Measurements from ENCODE around the gene CPPED1.

The CPPED1 gene

DNA sequence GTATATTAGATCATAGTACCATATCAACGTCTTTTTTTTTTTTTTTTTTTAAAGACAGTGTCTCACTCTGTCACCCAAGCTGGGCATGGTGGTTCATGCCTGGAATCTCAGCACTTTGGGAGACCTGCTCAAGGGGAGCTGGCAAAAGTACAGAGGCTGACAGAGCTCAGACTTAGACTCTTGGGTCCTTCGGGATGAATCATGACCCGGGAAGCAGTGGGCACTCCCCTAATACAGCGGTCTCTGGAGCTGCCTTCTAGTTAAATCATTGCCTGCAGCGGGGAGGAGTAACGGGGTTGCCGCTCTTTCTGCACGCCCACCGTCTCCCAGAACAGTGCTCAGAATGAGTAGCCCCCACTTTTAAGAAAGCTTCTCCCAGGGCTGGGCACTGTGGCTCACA is 174.4 kb downstream of the CPPED1 start:
- H3K36me3 ChIP-seq (ENCODE audit: control insufficient read depth, insufficient read depth, low read length), result no peaks in the 10 kb centered on the region
- no peaks in the 10 kb centered on the region for H3K4me1 ChIP-seq (ENCODE audit: control insufficient read depth, insufficient read depth, low read length)
- no peak overlapping the region for H3K4me3 ChIP-seq (ENCODE audit: insufficient read depth, low read depth, low read length)
- 94 to 95% methylated on average over 9 of the region's 9 CpGs for WGBS, 2 experiments
- no peaks in the 10 kb centered on the region for H3K27me3 ChIP-seq (ENCODE audit: control insufficient read depth, insufficient read depth, low read length, poor library complexity, severe bottlenecking)
- no peak overlapping the region for H3K27ac ChIP-seq (ENCODE audit: insufficient read depth, low read depth, low read length, poor library complexity, severe bottlenecking)
- no peaks in the 10 kb centered on the region for H3K9me3 ChIP-seq (ENCODE audit: control insufficient read depth, low read length)

DNA sequence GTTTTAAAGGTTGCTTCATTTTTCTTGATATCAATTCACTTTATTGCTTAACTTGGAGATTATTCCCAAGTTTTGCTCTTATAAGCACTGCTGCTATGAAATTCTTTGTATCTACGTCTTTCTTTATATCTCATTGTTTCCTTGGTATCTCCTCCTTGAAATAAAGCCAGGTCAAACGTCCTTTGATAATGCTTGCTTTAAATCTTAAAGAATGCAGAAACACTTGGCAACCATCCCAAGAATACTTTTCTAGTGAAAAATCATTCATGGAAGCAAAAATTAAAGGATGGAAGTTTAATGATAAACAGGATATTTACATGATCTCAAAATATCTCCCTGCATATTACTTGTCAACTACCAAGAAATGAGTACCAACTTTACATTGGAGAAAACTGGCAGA is 175.2 kb downstream of the CPPED1 start:
- 84 to 87% methylated on average over 2 of the region's 2 CpGs for WGBS, 2 experiments
- Histone ChIP-seq H3K4me1 (ENCODE audit: control insufficient read depth, insufficient read depth, low read length) (no peaks in the 10 kb centered on the region), H3K27ac (ENCODE audit: insufficient read depth, low read depth, low read length, poor library complexity, severe bottlenecking) (no peak overlapping the region), H3K36me3 (ENCODE audit: control insufficient read depth, insufficient read depth, low read length) (no peaks in the 10 kb centered on the region), H3K9me3 (ENCODE audit: control insufficient read depth, low read length) (no peaks in the 10 kb centered on the region), H3K4me3 (ENCODE audit: insufficient read depth, low read depth, low read length) (no peak overlapping the region), H3K27me3 (ENCODE audit: control insufficient read depth, insufficient read depth, low read length, poor library complexity, severe bottlenecking) (no peaks in the 10 kb centered on the region)

DNA sequence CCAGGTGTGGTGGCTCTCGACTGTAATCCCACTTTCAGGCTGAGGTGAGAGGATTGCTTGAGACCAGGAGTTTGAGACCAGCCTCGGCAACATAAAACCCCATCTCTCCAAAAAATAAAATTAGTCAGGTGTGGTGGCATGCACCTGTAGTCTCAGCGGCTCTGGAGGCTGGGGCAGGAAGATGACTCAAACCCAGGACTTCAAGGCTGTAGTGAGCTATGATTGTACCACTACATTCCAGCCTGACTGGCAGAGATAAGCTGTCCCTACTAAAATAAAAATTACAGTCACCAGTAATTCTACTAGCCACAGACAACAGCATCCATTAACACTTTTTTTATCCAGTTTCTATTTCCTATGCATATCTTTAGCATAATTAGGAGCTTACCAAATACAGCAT is 176.3 kb downstream of the CPPED1 start:
- H3K36me3 ChIP-seq (ENCODE audit: control insufficient read depth, insufficient read depth, low read length), result no peaks in the 10 kb centered on the region
- no peak overlapping the region for H3K4me3 ChIP-seq (ENCODE audit: insufficient read depth, low read depth, low read length)
- no peaks in the 10 kb centered on the region for H3K4me1 ChIP-seq (ENCODE audit: control insufficient read depth, insufficient read depth, low read length)
- no peak overlapping the region for H3K27ac ChIP-seq (ENCODE audit: insufficient read depth, low read depth, low read length, poor library complexity, severe bottlenecking)
- H3K9me3 ChIP-seq (ENCODE audit: control insufficient read depth, low read length), result no peaks in the 10 kb centered on the region
- 96% methylated on average over 3 of the region's 3 CpGs for WGBS, 2 experiments
- H3K27me3 ChIP-seq (ENCODE audit: control insufficient read depth, insufficient read depth, low read length, poor library complexity, severe bottlenecking), result no peaks in the 10 kb centered on the region

DNA sequence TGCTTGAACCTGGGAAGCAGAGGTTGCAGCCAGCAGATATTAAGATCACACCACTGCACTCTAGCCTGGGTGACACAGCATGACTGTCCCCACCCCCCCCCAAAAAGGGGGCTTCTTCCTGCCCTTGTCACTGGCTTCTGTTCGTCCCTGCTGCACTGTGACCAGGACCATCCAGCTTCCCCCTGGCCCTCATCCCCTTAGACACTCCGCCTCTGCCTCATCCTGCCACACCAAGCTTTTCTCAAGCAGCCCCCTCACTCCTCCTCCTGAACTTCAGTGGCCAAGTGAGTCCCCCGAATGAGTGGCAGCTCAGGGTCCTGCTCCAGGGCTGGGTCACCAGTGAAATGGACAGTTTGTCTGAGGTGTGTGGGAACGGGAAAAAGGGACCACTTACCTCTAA is 177.3 kb downstream of the CPPED1 start:
- no peaks in the 10 kb centered on the region for H3K36me3 ChIP-seq (ENCODE audit: control insufficient read depth, insufficient read depth, low read length)
- H3K9me3 ChIP-seq (ENCODE audit: control insufficient read depth, low read length), result no peaks in the 10 kb centered on the region
- no peaks in the 10 kb centered on the region for H3K4me1 ChIP-seq (ENCODE audit: control insufficient read depth, insufficient read depth, low read length)
- H3K27me3 ChIP-seq (ENCODE audit: control insufficient read depth, insufficient read depth, low read length, poor library complexity, severe bottlenecking), result no peaks in the 10 kb centered on the region
- no peak overlapping the region for H3K4me3 ChIP-seq (ENCODE audit: insufficient read depth, low read depth, low read length)
- 92 to 98% methylated on average over 4 of the region's 4 CpGs for WGBS, 2 experiments
- H3K27ac ChIP-seq (ENCODE audit: insufficient read depth, low read depth, low read length, poor library complexity, severe bottlenecking), result no peak overlapping the region

DNA sequence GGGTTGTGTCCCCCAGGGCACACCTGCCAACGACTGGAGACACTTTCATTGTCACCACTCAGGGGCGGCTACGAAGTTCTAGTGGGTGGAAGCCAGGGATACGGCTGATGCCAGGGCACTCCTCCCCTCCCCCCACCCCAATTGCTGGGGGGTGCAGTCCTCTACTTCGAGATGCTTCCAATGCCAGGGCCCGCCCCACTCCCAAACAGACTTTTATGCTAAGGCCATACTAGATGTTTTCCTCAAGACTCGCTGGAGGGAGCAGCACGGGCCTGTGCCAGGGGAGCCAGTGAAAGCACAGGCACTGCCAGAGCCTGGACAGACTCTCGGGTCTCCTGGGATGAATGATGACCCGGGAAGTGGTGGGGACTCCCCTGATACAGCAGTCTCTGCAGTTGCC is 178.0 kb downstream of the CPPED1 start:
- no peaks in the 10 kb centered on the region for H3K36me3 ChIP-seq (ENCODE audit: control insufficient read depth, insufficient read depth, low read length)
- H3K27me3 ChIP-seq (ENCODE audit: control insufficient read depth, insufficient read depth, low read length, poor library complexity, severe bottlenecking), result no peaks in the 10 kb centered on the region
- H3K9me3 ChIP-seq (ENCODE audit: control insufficient read depth, low read length), result no peaks in the 10 kb centered on the region
- no peak overlapping the region for H3K27ac ChIP-seq (ENCODE audit: insufficient read depth, low read depth, low read length, poor library complexity, severe bottlenecking)
- WGBS, 2 experiments, result 90 to 91% methylated on average over 10 of the region's 10 CpGs
- H3K4me1 ChIP-seq (ENCODE audit: control insufficient read depth, insufficient read depth, low read length), result no peaks in the 10 kb centered on the region
- no peak overlapping the region for H3K4me3 ChIP-seq (ENCODE audit: insufficient read depth, low read depth, low read length)

DNA sequence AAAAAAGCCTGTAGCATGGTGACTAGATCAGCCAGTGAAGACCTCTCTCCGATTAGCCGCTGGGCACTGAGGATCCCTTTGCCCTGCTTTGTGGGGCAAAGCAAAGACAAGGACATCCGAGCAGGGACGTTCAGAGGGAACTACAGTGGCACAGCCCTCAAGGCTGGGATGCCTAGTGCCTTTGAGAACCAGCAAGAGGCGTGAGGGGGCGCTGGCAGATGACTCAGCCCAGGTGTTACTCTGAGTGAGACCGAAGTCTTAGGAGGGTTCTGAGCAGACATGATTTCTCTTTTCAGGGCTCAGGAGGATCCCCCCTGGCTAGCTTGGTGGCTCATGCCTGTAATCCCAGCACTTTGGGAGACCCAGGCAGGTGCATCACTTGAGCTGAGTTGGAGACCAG is 178.6 kb downstream of the CPPED1 start:
- Histone ChIP-seq H3K27me3 (ENCODE audit: control insufficient read depth, insufficient read depth, low read length, poor library complexity, severe bottlenecking) (no peaks in the 10 kb centered on the region), H3K4me3 (ENCODE audit: insufficient read depth, low read depth, low read length) (no peak overlapping the region), H3K4me1 (ENCODE audit: control insufficient read depth, insufficient read depth, low read length) (no peaks in the 10 kb centered on the region), H3K36me3 (ENCODE audit: control insufficient read depth, insufficient read depth, low read length) (no peaks in the 10 kb centered on the region), H3K9me3 (ENCODE audit: control insufficient read depth, low read length) (no peaks in the 10 kb centered on the region), H3K27ac (ENCODE audit: insufficient read depth, low read depth, low read length, poor library complexity, severe bottlenecking) (no peak overlapping the region)
- 79 to 82% methylated on average over 7 of the region's 7 CpGs for WGBS, 2 experiments

DNA sequence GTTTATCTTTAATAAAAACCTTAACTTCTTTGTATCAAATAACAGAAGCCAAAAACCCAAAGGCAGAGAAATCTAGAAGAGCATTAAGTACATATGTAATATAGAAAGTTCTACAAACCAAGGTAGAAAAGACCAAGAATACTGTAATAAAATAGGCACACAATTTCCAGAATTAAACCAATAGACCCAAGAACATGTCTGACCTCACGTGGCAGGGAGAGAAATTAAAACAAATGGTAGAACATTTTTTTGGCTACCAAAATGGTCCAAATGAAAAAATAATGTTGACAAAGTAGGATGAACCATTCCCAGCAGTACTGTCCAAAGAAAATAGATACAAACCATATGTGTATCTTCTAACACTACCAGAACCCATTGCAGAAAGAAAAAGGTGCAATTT is 183.5 kb downstream of the CPPED1 start:
- no peaks in the 10 kb centered on the region for H3K9me3 ChIP-seq (ENCODE audit: control insufficient read depth, low read length)
- no peaks in the 10 kb centered on the region for H3K4me1 ChIP-seq (ENCODE audit: control insufficient read depth, insufficient read depth, low read length)
- 83 to 100% methylated on average over 1 of the region's 1 CpG for WGBS, 2 experiments
- H3K27me3 ChIP-seq (ENCODE audit: control insufficient read depth, insufficient read depth, low read length, poor library complexity, severe bottlenecking), result no peaks in the 10 kb centered on the region
- no peak overlapping the region for H3K4me3 ChIP-seq (ENCODE audit: insufficient read depth, low read depth, low read length)
- no peak overlapping the region for H3K27ac ChIP-seq (ENCODE audit: insufficient read depth, low read depth, low read length, poor library complexity, severe bottlenecking)
- H3K36me3 ChIP-seq (ENCODE audit: control insufficient read depth, insufficient read depth, low read length), result no peaks in the 10 kb centered on the region

DNA sequence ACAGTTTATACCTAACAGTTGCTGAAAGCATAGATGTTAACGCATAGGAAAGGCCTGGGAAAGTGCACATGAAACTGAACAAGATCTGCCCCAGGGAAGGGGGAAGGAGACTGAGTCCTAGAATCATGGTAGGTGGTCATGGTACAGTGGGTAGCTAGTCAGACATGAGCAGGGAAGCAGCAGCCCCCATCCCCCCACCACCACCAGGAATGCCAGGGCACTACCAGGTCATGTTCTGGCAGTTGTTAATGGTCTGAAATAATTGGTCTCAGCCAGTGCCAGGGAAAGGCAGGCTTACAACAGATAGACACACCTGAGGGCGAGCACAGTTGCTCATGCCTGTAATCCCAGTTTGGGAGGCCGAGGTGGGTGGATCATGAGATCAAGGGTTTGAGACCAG is 185.2 kb downstream of the CPPED1 start:
- Histone ChIP-seq H3K36me3 (ENCODE audit: control insufficient read depth, insufficient read depth, low read length) (no peaks in the 10 kb centered on the region), H3K27ac (ENCODE audit: insufficient read depth, low read depth, low read length, poor library complexity, severe bottlenecking) (no peak overlapping the region), H3K27me3 (ENCODE audit: control insufficient read depth, insufficient read depth, low read length, poor library complexity, severe bottlenecking) (no peaks in the 10 kb centered on the region), H3K9me3 (ENCODE audit: control insufficient read depth, low read length) (no peaks in the 10 kb centered on the region), H3K4me1 (ENCODE audit: control insufficient read depth, insufficient read depth, low read length) (no peaks in the 10 kb centered on the region), H3K4me3 (ENCODE audit: insufficient read depth, low read depth, low read length) (no peak overlapping the region)
- 95 to 97% methylated on average over 3 of the region's 3 CpGs for WGBS, 2 experiments

DNA sequence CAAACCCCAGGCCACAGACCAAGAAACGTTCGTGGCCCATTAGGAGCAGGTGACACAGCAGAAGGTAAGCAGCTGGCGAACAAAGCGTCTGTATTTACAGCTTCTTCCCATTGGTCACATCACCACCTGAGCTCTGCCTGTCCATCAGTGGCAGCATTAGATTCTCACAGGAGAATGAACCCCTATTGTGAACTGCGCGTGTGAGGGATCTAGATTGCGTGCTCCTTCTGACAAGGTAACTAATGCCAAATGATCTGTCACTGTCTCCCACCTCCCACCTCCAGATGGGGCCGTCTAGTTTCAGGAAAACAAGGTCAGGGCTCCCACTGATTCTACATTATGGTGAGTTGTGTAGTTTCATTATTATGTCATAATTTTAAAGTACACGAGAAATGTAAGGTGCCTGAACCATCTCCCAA is 186.3 kb downstream of the CPPED1 start:
- Histone ChIP-seq H3K4me1 (ENCODE audit: control insufficient read depth, insufficient read depth, low read length) (no peaks in the 10 kb centered on the region), H3K9me3 (ENCODE audit: control insufficient read depth, low read length) (no peaks in the 10 kb centered on the region), H3K4me3 (ENCODE audit: insufficient read depth, low read depth, low read length) (no peak overlapping the region), H3K36me3 (ENCODE audit: control insufficient read depth, insufficient read depth, low read length) (no peaks in the 10 kb centered on the region), H3K27ac (ENCODE audit: insufficient read depth, low read depth, low read length, poor library complexity, severe bottlenecking) (no peak overlapping the region), H3K27me3 (ENCODE audit: control insufficient read depth, insufficient read depth, low read length, poor library complexity, severe bottlenecking) (no peaks in the 10 kb centered on the region)
- WGBS, 2 experiments, result 85 to 88% methylated on average over 9 of the region's 9 CpGs

DNA sequence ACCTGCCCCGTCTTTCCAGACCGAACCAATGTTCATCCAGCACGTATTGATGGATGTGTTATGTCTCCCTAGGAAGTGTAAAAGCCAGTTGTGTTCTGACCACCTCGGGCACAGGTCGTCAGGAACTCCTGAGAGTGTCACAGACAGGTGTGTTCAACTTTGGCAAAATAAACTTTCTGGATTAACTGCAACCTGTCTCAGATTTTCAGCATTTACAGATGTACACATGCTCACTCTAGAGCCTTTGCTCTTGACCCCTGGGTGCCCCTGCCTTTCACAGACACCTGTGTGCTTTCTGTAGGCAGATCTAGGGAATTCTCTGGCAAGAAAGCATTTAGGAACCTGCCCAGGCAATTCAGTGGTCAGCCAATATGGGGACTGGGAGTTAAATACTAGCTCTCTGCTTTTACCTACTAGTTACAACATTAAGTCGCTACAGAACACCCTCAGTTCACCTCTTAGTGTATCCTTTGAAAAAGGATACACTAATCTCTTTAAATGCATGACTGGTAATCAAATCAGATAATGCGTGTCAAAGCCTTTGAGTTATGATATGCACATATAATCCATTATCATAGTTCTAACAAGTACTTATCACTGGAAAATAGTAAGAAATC is 188.9 kb downstream of the CPPED1 start:
- no peak overlapping the region for H3K27ac ChIP-seq (ENCODE audit: insufficient read depth, low read depth, low read length, poor library complexity, severe bottlenecking)
- H3K36me3 ChIP-seq (ENCODE audit: control insufficient read depth, insufficient read depth, low read length), result no peaks in the 10 kb centered on the region
- 94 to 96% methylated on average over 7 of the region's 7 CpGs for WGBS, 2 experiments
- no peaks in the 10 kb centered on the region for H3K4me1 ChIP-seq (ENCODE audit: control insufficient read depth, insufficient read depth, low read length)
- no peaks in the 10 kb centered on the region for H3K27me3 ChIP-seq (ENCODE audit: control insufficient read depth, insufficient read depth, low read length, poor library complexity, severe bottlenecking)
- H3K9me3 ChIP-seq (ENCODE audit: control insufficient read depth, low read length), result no peaks in the 10 kb centered on the region
- no peak overlapping the region for H3K4me3 ChIP-seq (ENCODE audit: insufficient read depth, low read depth, low read length)

Data from ectodermal cell (in vitro differentiated cells).